Fibroblast of lung (primary cell): ENCODE results near the gene RBCK1. TPM values are rescaled to one million over a fixed set of nuclear protein-coding genes. Genes with fewer than 3 reads are reported as not detected.
A peak's percentile ranks its signal among the peaks of the same experiment; 100 is the strongest.

ENCODE experiments used
- DNase-seq, 2 donors: peaks; one replicate each; pipeline versions ENCODE4 v3.0.0 to v3.0.0-alpha.2; 2010; ENCODE audit warnings: low read depth in 2 of 2
- H2AFZ ChIP-seq: 2 replicates; pipeline ENCODE4 v1.5.1; 2012; ENCODE audit warnings: low read length, control low read depth, inconsistent platforms
- H3K27ac ChIP-seq: 2 replicates; pipeline ENCODE4 v1.5.1; 2011; ENCODE audit warnings: low read length, control low read depth; ENCODE audit not compliant: insufficient read depth
- H3K27me3 ChIP-seq: 2 replicates; pipeline ENCODE4 v1.5.1; 2011; ENCODE audit warnings: mild to moderate bottlenecking, low read length; ENCODE audit not compliant: control insufficient read depth, insufficient read depth
- H3K36me3 ChIP-seq: 2 replicates; pipeline ENCODE4 v1.5.1; 2011; ENCODE audit warnings: low read length; ENCODE audit not compliant: control insufficient read depth, insufficient read depth
- H3K4me1 ChIP-seq: 2 replicates; pipeline ENCODE4 v1.5.1; 2011; ENCODE audit warnings: low read length; ENCODE audit not compliant: control insufficient read depth, insufficient read depth; ENCODE audit errors: extremely low read depth
- H3K4me2 ChIP-seq: 2 replicates; pipeline ENCODE4 v1.5.1; 2011; ENCODE audit warnings: low read length, control low read depth; ENCODE audit not compliant: insufficient read depth; ENCODE audit errors: extremely low read depth
- H3K4me3 ChIP-seq, 4 experiments: fragments of 200-600 bp in 1 of 4; sonication (generic) in 1 of 4; replicated peaks in 1 of 4; 2 replicates each; pipeline ENCODE4 v1.5.1; 2011 to 2016; ENCODE audit warnings: low read length in 4 of 4, low read depth in 3 of 4, mild to moderate bottlenecking in 3 of 4, control low read depth in 2 of 4, inconsistent platforms in 1 of 4, mixed read lengths in 1 of 4; ENCODE audit not compliant: insufficient read depth in 1 of 4; ENCODE audit errors: control extremely low read depth in 1 of 4
- H3K79me2 ChIP-seq: 2 replicates; pipeline ENCODE4 v1.5.1; 2012; ENCODE audit warnings: mild to moderate bottlenecking, low read length, inconsistent platforms; ENCODE audit not compliant: control insufficient read depth, insufficient read depth
- H3K9ac ChIP-seq: 2 replicates; pipeline ENCODE4 v1.5.1; 2011; ENCODE audit warnings: mild to moderate bottlenecking, low read length, control low read depth; ENCODE audit not compliant: insufficient read depth
- H3K9me3 ChIP-seq: 2 replicates; pipeline ENCODE4 v1.5.1; 2012; ENCODE audit warnings: low read depth, low read length; ENCODE audit not compliant: control insufficient read depth, insufficient read depth
- H4K20me1 ChIP-seq: 2 replicates; pipeline ENCODE4 v1.5.1; 2011; ENCODE audit warnings: low read length; ENCODE audit not compliant: control insufficient read depth, insufficient read depth; ENCODE audit errors: extremely low read depth
- CTCF ChIP-seq, 2 donors: IDR thresholded peaks in 1 of 2; conservative IDR thresholded peaks in 1 of 2; 1 replicate in 1 of 2; 2 replicates in 1 of 2; pipeline ENCODE4 v1.5.1; 2011 to 2012; ENCODE audit warnings: low read length in 2 of 2, control low read depth in 1 of 2, inconsistent platforms in 1 of 2, low read depth in 1 of 2, mild to moderate bottlenecking in 1 of 2
- EZH2 ChIP-seq: IDR thresholded peaks from 2 replicates; pipeline ENCODE4 v1.5.1; 2012; ENCODE audit warnings: low read length, control low read depth, mild to moderate bottlenecking; ENCODE audit errors: missing control alignments
- polyA minus RNA-seq: library from RNA; depleted of rRNA, polyadenylated mRNA; stranded (reverse); fragments of >200 nt; gene quantifications from 2 replicates; pipeline ENCODE4 v1.2.3, GENCODE V29; 2011; ENCODE audit warnings: low replicate concordance
- polyA plus RNA-seq, 2 donors: library from polyadenylated mRNA; depleted of rRNA in 1 of 2; stranded (reverse) in 1 of 2; unstranded in 1 of 2; fragments of >200 nt; gene quantifications; 2 replicates each; pipeline ENCODE4 v1.2.1, GENCODE V29; 2011 to 2012; ENCODE audit warnings: missing spikeins in 1 of 2
- total RNA-seq: library from RNA; depleted of rRNA; stranded (reverse); fragments of >200 nt; gene quantifications from 2 replicates; pipeline ENCODE4 v1.2.1, GENCODE V29; 2014

RBCK1 gene
- 81.7 and 89.0 TPM in 2 replicates for total RNA-seq
- 35.2 and 36.3 TPM in 2 replicates for polyA plus RNA-seq
- polyA plus RNA-seq (2012): 75.4 and 89.7 TPM in 2 replicates
- 155 and 234 TPM in 2 replicates for polyA minus RNA-seq

- Histone ChIP-seq H3K79me2 (peaks cover 29% of the 10 kb centered on the region), H3K9me3 (no peaks in the 10 kb centered on the region), H2AFZ (peak within 1 kb of the TSS; percentile 88), H4K20me1 (no peaks in the 10 kb centered on the region), H3K4me3 (peak within 1 kb of the TSS; percentile 89 to 99 (median 96)), H3K4me1 (peaks cover 10% of the 10 kb centered on the region), H3K27me3 (no peaks in the 10 kb centered on the region), H3K36me3 (peaks cover 7% of the 10 kb centered on the region), H3K9ac (peak within 1 kb of the TSS; percentile 98), H3K27ac (peak within 1 kb of the TSS; percentile 97), H3K4me2 (peak within 1 kb of the TSS; percentile 95)
- TF ChIP-seq EZH2 (no peak), CTCF (conservative IDR thresholded peaks at IDR 0.05 in 1 of 2, IDR thresholded peaks at IDR 0.05 in 1 of 2; ENCODE audit: low read depth in 1 of 2, low read length in 2 of 2) (no peak)
- peak; percentile 74 to 82 for DNase-seq
Observed at GRCh38 chr20:407953-408842, at the start of gene RBCK1. Gene RBCK1 (plus strand): TSS chr20:408299. CDS start chr20:408758, 459 bp downstream.

GRCh38 chr20:358891-359555 is 49.1 kb upstream of the RBCK1 start:
- no peak overlapping the region for H2AFZ ChIP-seq
- no peak overlapping the region for H3K4me3 ChIP-seq
- no peaks in the 10 kb centered on the region for H3K4me1 ChIP-seq
- TF ChIP-seq EZH2 (no peak), CTCF (conservative IDR thresholded peaks at IDR 0.05 in 1 of 2, IDR thresholded peaks at IDR 0.05 in 1 of 2; ENCODE audit: low read depth in 1 of 2, low read length in 2 of 2) (no peak)
- no peak overlapping the region for H3K9ac ChIP-seq
- H3K4me2 ChIP-seq: no peak overlapping the region
- no peaks in the 10 kb centered on the region for H3K27me3 ChIP-seq
- no peak overlapping the region for H3K27ac ChIP-seq
- H3K36me3 ChIP-seq: peaks cover under 1% of the 10 kb centered on the region
- no peaks in the 10 kb centered on the region for H3K9me3 ChIP-seq
- H4K20me1 ChIP-seq: no peaks in the 10 kb centered on the region
- no peaks in the 10 kb centered on the region for H3K79me2 ChIP-seq
- DNase-seq: peak in 1 of 2 donors; percentile 50

- TF ChIP-seq EZH2 (no peak), CTCF (conservative IDR thresholded peaks at IDR 0.05 in 1 of 2, IDR thresholded peaks at IDR 0.05 in 1 of 2; ENCODE audit: low read depth in 1 of 2, low read length in 2 of 2) (no peak)
- no peaks in the 10 kb centered on the region for H3K79me2 ChIP-seq
- no peak overlapping the region for H3K4me3 ChIP-seq
- no peaks in the 10 kb centered on the region for H3K4me1 ChIP-seq
- DNase-seq: no peak
- H3K36me3 ChIP-seq: no peaks in the 10 kb centered on the region
- H3K4me2 ChIP-seq: no peak overlapping the region
- H4K20me1 ChIP-seq: no peaks in the 10 kb centered on the region
- H2AFZ ChIP-seq: no peak overlapping the region
- H3K27me3 ChIP-seq: no peaks in the 10 kb centered on the region
- H3K27ac ChIP-seq: no peak overlapping the region
- no peaks in the 10 kb centered on the region for H3K9me3 ChIP-seq
- H3K9ac ChIP-seq: no peak overlapping the region
Observed at GRCh38 chr20:361561-361960, 46.5 kb upstream of the RBCK1 start.
